ENCODE results near the gene LOXHD1. TPM values are rescaled to one million over a fixed set of nuclear protein-coding genes. Genes with fewer than 3 reads are reported as not detected.

The LOXHD1 gene
- total and polyA plus RNA-seq, 2 of the 4 experiments (the other 2 are of a cell fraction) = not detected

- TF ChIP-seq MAFK (IDR thresholded peaks at IDR 0.05; ENCODE audit: low read depth, low read length) (no peak), FOS (IDR thresholded peaks at IDR 0.05; ENCODE audit: low read depth, low read length) (no peak), BHLHE40 (IDR thresholded peaks at IDR 0.05; ENCODE audit: low read depth, low read length) (no peak), MXI1 (IDR thresholded peaks at IDR 0.05; ENCODE audit: borderline replicate concordance, low read depth, low read length) (no peak), CTCF (conservative IDR thresholded peaks at IDR 0.05; ENCODE audit: low read depth, low read length) (no peak), RAD21 (IDR thresholded peaks at IDR 0.05; ENCODE audit: low read length) (no peak), RCOR1 (IDR thresholded peaks at IDR 0.05; ENCODE audit: insufficient replicate concordance, low read length) (no peak)
- no peak overlapping the region for H3K23ac ChIP-seq (ENCODE audit: low read depth, low read length)
- ATAC-seq (ENCODE audit: low read depth) (no peak), DNase-seq (no peak)
- no peaks in the 10 kb centered on the region for H3K4me1 ChIP-seq (ENCODE audit: control insufficient read depth, insufficient read depth, low read length)
- H2BK15ac ChIP-seq (ENCODE audit: low read depth, low read length) = no peak overlapping the region
- ChIA-PET CTCF (no interaction called here), POLR2A (ENCODE audit: unreplicated experiment) (no interaction called here)
- no peak overlapping the region for H2AK9ac ChIP-seq (replicated peaks; ENCODE audit: low read depth, low read length, poor library complexity)
- no peak overlapping the region for H2BK20ac ChIP-seq (ENCODE audit: low read depth, low read length)
- dilution Hi-C loops (cut with HindIII; ENCODE audit: low sequenced_read_pairs, unreplicated experiment) = no loop called here
- H4K8ac ChIP-seq (ENCODE audit: low read depth in 2 of 2, low read length in 2 of 2) = no peak overlapping the region
- H3K4me3 ChIP-seq (ENCODE audit: insufficient read depth, low read depth, low read length) = no peak overlapping the region
- BruUV-seq (replicated peaks) = no TSS peak
- no peak overlapping the region for H3K18ac ChIP-seq (ENCODE audit: low read depth, low read length)
- no peak overlapping the region for H2BK120ac ChIP-seq (ENCODE audit: low read depth, low read length)
- H3K36me3 ChIP-seq (ENCODE audit: control insufficient read depth, insufficient read depth, low read length) = no peaks in the 10 kb centered on the region
- H4K91ac ChIP-seq (ENCODE audit: insufficient read depth, low read depth, low read length) = no peak overlapping the region
- no peak overlapping the region for H4K5ac ChIP-seq (ENCODE audit: low read depth, low read length)
- no peak overlapping the region for H2BK5ac ChIP-seq (ENCODE audit: low read depth, low read length, poor library complexity, severe bottlenecking)
- no peaks in the 10 kb centered on the region for H3K27me3 ChIP-seq (ENCODE audit: control insufficient read depth, insufficient read depth, low read length)
- H3K56ac ChIP-seq (ENCODE audit: extremely low read depth, insufficient read depth, low read length) = no peak overlapping the region
- WGBS, 2 experiments (ENCODE audit: extremely low coverage in 2 of 2, insufficient read length in 1 of 2) = 20% methylated on average over 1 of the region's 4 CpGs; no CpG with 5 or more reads in 1 of the 2 experiments
- H3K4ac ChIP-seq (ENCODE audit: low read depth, low read length) = no peak overlapping the region
- H3K79me1 ChIP-seq (ENCODE audit: low read depth in 1 of 2, low read length in 2 of 2) = no peaks in the 10 kb centered on the region
- no peaks in the 10 kb centered on the region for H3K9me3 ChIP-seq (ENCODE audit: control insufficient read depth, insufficient read depth, low read length)
- H2AK5ac ChIP-seq (ENCODE audit: low read depth, low read length) = no peak overlapping the region
- no peak overlapping the region for H3K9ac ChIP-seq (ENCODE audit: low read depth, low read length)
- no peak overlapping the region for H3K4me2 ChIP-seq (ENCODE audit: low read depth, low read length)
- no peak overlapping the region for H2AFZ ChIP-seq (replicated peaks; ENCODE audit: low read length, poor library complexity)
- in situ Hi-C loops (cut with MboI; ENCODE audit: low sequenced_read_pairs) = no loop called here
- intact Hi-C loops (cut with micrococcal nuclease) = no loop called here
- no peak overlapping the region for H3K27ac ChIP-seq (ENCODE audit: insufficient read depth, low read length)
- no peaks in the 10 kb centered on the region for H4K20me1 ChIP-seq (ENCODE audit: insufficient read depth, low read length)
- no peak overlapping the region for H3K14ac ChIP-seq (replicated peaks; ENCODE audit: low read depth, low read length)
- no peaks in the 10 kb centered on the region for H3K9me1 ChIP-seq (ENCODE audit: insufficient read depth, low read length)
Measured at GRCh38 chr18:46448347-46448746, 208.7 kb downstream of the LOXHD1 start.
